Tibial nerve (tissue), 3 donors: ENCODE results near the gene ZNF697.

Source experiments
- CTCF ChIP-seq, 5 experiments: fragments of 200-600 bp in 3 of 5; fragments of 450-650 bp in 2 of 5; sonication (generic) in 3 of 5; IDR thresholded peaks; one replicate each; pipeline ENCODE4 v1.5.1; 2016 to 2019; ENCODE audit warnings: antibody characterized with exemption in 5 of 5, mild to moderate bottlenecking in 3 of 5, moderate library complexity in 2 of 5
- POLR2A ChIP-seq, 2 donors: fragments of 450-650 bp; IDR thresholded peaks; one replicate each; pipeline ENCODE4 v1.6.1; 2017; ENCODE audit warnings: antibody characterized with exemption in 2 of 2, mild to moderate bottlenecking in 2 of 2, moderate library complexity in 2 of 2

GRCh38 chr1:119662034-119662437, 14.0 kb upstream of the ZNF697 start:
- no peak for TF ChIP-seq CTCF (IDR thresholded peaks at IDR 0.05)
- TF ChIP-seq POLR2A (IDR thresholded peaks at IDR 0.05) = no peak
